ENCODE results near the gene SHB.
"Not testable (repeated sequence)": the region's sequence is repeated elsewhere in the genome, so short reads cannot be mapped to it uniquely, and the experiment has no call there.

SHB gene

GRCh38 chr9:37911271-37911681 lies 157.8 kb downstream of the SHB start:
- Histone ChIP-seq H4K20me1 (ENCODE audit: insufficient read depth, low read length) (no peaks in the 10 kb centered on the region), H3K4me2 (ENCODE audit: low read depth, low read length) (no peak overlapping the region), H3K9me2 (replicated peaks; ENCODE audit: insufficient read depth, low read length) (no peaks in the 10 kb centered on the region), H3F3A (ENCODE audit: insufficient read depth, low read length) (no peaks in the 10 kb centered on the region), H3K79me2 (ENCODE audit: low read length) (no peaks in the 10 kb centered on the region), H3K4me1 (ENCODE audit: low read length) (no peaks in the 10 kb centered on the region), H3K27me3 (replicated peaks; ENCODE audit: insufficient read depth, low read length) (no peaks in the 10 kb centered on the region), H3K9me3 (replicated peaks; ENCODE audit: insufficient read depth, low read length) (no peaks in the 10 kb centered on the region), H3K9ac (ENCODE audit: low read length) (no peak overlapping the region), H2AFZ (ENCODE audit: low read length) (no peak overlapping the region), H3K4me3 (ENCODE audit: low read length) (no peak overlapping the region), H3K27ac (ENCODE audit: low read length) (no peak overlapping the region), H3K36me3 (replicated peaks; ENCODE audit: insufficient read depth, low read length) (no peaks in the 10 kb centered on the region)
- DNase-seq = no peak
- TF ChIP-seq, protein P1, sequence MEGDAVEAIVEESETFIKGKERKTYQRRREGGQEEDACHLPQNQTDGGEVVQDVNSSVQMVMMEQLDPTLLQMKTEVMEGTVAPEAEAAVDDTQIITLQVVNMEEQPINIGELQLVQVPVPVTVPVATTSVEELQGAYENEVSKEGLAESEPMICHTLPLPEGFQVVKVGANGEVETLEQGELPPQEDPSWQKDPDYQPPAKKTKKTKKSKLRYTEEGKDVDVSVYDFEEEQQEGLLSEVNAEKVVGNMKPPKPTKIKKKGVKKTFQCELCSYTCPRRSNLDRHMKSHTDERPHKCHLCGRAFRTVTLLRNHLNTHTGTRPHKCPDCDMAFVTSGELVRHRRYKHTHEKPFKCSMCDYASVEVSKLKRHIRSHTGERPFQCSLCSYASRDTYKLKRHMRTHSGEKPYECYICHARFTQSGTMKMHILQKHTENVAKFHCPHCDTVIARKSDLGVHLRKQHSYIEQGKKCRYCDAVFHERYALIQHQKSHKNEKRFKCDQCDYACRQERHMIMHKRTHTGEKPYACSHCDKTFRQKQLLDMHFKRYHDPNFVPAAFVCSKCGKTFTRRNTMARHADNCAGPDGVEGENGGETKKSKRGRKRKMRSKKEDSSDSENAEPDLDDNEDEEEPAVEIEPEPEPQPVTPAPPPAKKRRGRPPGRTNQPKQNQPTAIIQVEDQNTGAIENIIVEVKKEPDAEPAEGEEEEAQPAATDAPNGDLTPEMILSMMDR (IDR thresholded peaks at IDR 0.05; ENCODE audit: low read length) = no peak
- TF ChIP-seq EZH2phosphoT487 (IDR thresholded peaks at IDR 0.05; ENCODE audit: low read length) (no peak), EZH2 (optimal IDR thresholded peaks at IDR 0.05; ENCODE audit: low read depth, low read length) (no peak)

- no peaks in the 10 kb centered on the region for H3K4me1 ChIP-seq (ENCODE audit: low read length)
Measured at GRCh38 chr9:37910271-37910670, 158.8 kb downstream of the SHB start.

GRCh38 chr9:37909836-37910235 lies 159.2 kb downstream of the SHB start:
- H3F3A ChIP-seq (ENCODE audit: insufficient read depth, low read length); H3K9me3 ChIP-seq (replicated peaks; ENCODE audit: insufficient read depth, low read length); H3K27me3 ChIP-seq (replicated peaks; ENCODE audit: insufficient read depth, low read length); DNase-seq; H3K79me2 ChIP-seq (ENCODE audit: low read length); H3K4me2 ChIP-seq (ENCODE audit: low read depth, low read length); H3K4me3 ChIP-seq (ENCODE audit: low read length); H3K27ac ChIP-seq (ENCODE audit: low read length); H3K9ac ChIP-seq (ENCODE audit: low read length); H3K9me2 ChIP-seq (replicated peaks; ENCODE audit: insufficient read depth, low read length); H3K4me1 ChIP-seq (ENCODE audit: low read length); H2AFZ ChIP-seq (ENCODE audit: low read length); H4K20me1 ChIP-seq (ENCODE audit: insufficient read depth, low read length); H3K36me3 ChIP-seq (replicated peaks; ENCODE audit: insufficient read depth, low read length): not testable (repeated sequence)

More at GRCh38 chr9:37910271-37910670, 158.8 kb downstream of the SHB start:
- Histone ChIP-seq H3K79me2 (ENCODE audit: low read length) (no peaks in the 10 kb centered on the region), H3K27ac (ENCODE audit: low read length) (no peak overlapping the region), H2AFZ (ENCODE audit: low read length) (no peak overlapping the region), H3K4me3 (ENCODE audit: low read length) (no peak overlapping the region), H4K20me1 (ENCODE audit: insufficient read depth, low read length) (no peaks in the 10 kb centered on the region), H3K9me2 (replicated peaks; ENCODE audit: insufficient read depth, low read length) (no peaks in the 10 kb centered on the region), H3K4me2 (ENCODE audit: low read depth, low read length) (no peak overlapping the region), H3F3A (ENCODE audit: insufficient read depth, low read length) (no peaks in the 10 kb centered on the region), H3K9me3 (replicated peaks; ENCODE audit: insufficient read depth, low read length) (no peaks in the 10 kb centered on the region), H3K27me3 (replicated peaks; ENCODE audit: insufficient read depth, low read length) (no peaks in the 10 kb centered on the region), H3K36me3 (replicated peaks; ENCODE audit: insufficient read depth, low read length) (no peaks in the 10 kb centered on the region), H3K9ac (ENCODE audit: low read length) (no peak overlapping the region)
- DNase-seq = no peak
- TF ChIP-seq EZH2 (optimal IDR thresholded peaks at IDR 0.05; ENCODE audit: low read depth, low read length) = no peak
- no peak for TF ChIP-seq EZH2phosphoT487 (IDR thresholded peaks at IDR 0.05; ENCODE audit: low read length)
- TF ChIP-seq, protein P1 (IDR thresholded peaks at IDR 0.05; ENCODE audit: low read length) = no peak

DNA sequence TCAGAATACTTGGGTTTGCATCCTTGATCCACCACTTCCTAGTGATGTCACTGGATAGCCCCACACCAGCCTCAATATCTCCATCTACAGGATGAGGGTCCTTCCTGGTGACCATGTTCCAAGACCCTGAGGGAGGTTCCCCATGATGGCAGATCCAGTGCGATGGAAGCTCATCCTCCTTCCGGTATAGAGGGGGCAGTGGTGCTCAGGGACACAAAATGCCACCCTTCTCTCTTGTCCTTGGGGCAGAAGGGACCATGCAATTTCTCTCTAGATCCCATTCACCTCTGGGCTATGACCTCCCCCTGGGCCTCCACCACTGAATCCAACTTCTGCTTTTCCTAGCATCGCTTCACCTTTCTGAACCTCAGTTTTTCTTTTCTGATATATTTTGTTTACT lies 159.7 kb downstream of the SHB start:
- Histone ChIP-seq H2AFZ (ENCODE audit: low read length) (no peak overlapping the region), H3K4me3 (ENCODE audit: low read length) (no peak overlapping the region), H3K9me2 (replicated peaks; ENCODE audit: insufficient read depth, low read length) (no peaks in the 10 kb centered on the region), H3K27me3 (replicated peaks; ENCODE audit: insufficient read depth, low read length) (no peaks in the 10 kb centered on the region), H3F3A (ENCODE audit: insufficient read depth, low read length) (peaks cover 5% of the 10 kb centered on the region), H3K4me1 (ENCODE audit: low read length) (no peaks in the 10 kb centered on the region), H3K27ac (ENCODE audit: low read length) (no peak overlapping the region), H3K9me3 (replicated peaks; ENCODE audit: insufficient read depth, low read length) (no peaks in the 10 kb centered on the region), H3K36me3 (replicated peaks; ENCODE audit: insufficient read depth, low read length) (no peaks in the 10 kb centered on the region), H4K20me1 (ENCODE audit: insufficient read depth, low read length) (no peaks in the 10 kb centered on the region), H3K4me2 (ENCODE audit: low read depth, low read length) (no peak overlapping the region), H3K9ac (ENCODE audit: low read length) (no peak overlapping the region), H3K79me2 (ENCODE audit: low read length) (no peaks in the 10 kb centered on the region)
- DNase-seq = no peak
- TF ChIP-seq EZH2phosphoT487 (IDR thresholded peaks at IDR 0.05; ENCODE audit: low read length) (no peak), EZH2 (optimal IDR thresholded peaks at IDR 0.05; ENCODE audit: low read depth, low read length) (no peak)
- TF ChIP-seq, protein P1 (IDR thresholded peaks at IDR 0.05; ENCODE audit: low read length) = no peak
